ENCODE measurements around the gene PUSL1. TPM values are rescaled to one million over a fixed set of nuclear protein-coding genes. Genes with fewer than 3 reads are reported as not detected.
A peak's percentile ranks its signal among the peaks of the same experiment; 100 is the strongest.

PUSL1 gene
- total and polyA plus RNA-seq, 2 of the 13 experiments (the other 11 are each of a cell fraction or from before 2014, with no cell fraction given) = 8.3 to 22.2 TPM

DNA sequence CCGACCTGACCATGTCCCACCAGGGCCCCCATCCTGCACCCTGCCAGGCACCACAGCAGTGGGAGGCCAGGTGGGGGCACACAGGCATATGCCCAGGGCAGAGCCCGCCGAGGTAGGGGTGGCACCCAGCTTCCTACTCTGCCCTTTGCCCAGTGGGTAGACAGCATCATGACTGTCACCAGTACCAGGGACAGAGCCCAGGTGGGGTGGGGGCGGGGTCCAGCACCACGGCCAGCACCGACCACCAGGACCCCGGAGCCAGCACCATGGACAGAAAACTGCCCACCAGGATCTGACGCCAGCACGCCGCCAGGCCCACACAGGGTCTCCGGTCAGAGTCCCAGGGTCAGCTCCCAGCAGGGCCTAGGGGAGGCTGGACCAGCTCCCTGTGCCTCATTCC lies 26.4 kb downstream of the PUSL1 start (continued):
- TF ChIP-seq ZKSCAN8 (CRISPR knock-in tag; IDR thresholded peaks at IDR 0.05; ENCODE audit: borderline replicate concordance) = no peak
- TF ChIP-seq HDAC2 (CRISPR knock-in tag; IDR thresholded peaks at IDR 0.05) = 0 out of 2 replicates have a peak, but pooled peaks have one; percentile 40
- TF ChIP-seq ZNF367 (CRISPR knock-in tag; IDR thresholded peaks at IDR 0.05; ENCODE audit: borderline replicate concordance) = no peak; the same call in 1 of the 2 replicates
- no peak for TF ChIP-seq MAFG (CRISPR knock-in tag; IDR thresholded peaks at IDR 0.05)
- no peak for TF ChIP-seq HNRNPK (IDR thresholded peaks at IDR 0.05; ENCODE audit: low read depth, low read length, poor library complexity, severe bottlenecking)
- no peak for TF ChIP-seq MLLT10 (CRISPR knock-in tag; IDR thresholded peaks at IDR 0.05)
- TF ChIP-seq, protein P1, sequence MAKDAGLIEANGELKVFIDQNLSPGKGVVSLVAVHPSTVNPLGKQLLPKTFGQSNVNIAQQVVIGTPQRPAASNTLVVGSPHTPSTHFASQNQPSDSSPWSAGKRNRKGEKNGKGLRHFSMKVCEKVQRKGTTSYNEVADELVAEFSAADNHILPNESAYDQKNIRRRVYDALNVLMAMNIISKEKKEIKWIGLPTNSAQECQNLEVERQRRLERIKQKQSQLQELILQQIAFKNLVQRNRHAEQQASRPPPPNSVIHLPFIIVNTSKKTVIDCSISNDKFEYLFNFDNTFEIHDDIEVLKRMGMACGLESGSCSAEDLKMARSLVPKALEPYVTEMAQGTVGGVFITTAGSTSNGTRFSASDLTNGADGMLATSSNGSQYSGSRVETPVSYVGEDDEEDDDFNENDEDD (CRISPR knock-in tag; IDR thresholded peaks at IDR 0.05; ENCODE audit: borderline replicate concordance) = no peak
- no peak for TF ChIP-seq PPARG (CRISPR knock-in tag; conservative IDR thresholded peaks at IDR 0.05)
- TF ChIP-seq ZNF773 (CRISPR knock-in tag; IDR thresholded peaks at IDR 0.05; ENCODE audit: borderline replicate concordance) = peak; percentile 70; the same call in 1 of the 2 replicates
- TF ChIP-seq, protein P2, sequence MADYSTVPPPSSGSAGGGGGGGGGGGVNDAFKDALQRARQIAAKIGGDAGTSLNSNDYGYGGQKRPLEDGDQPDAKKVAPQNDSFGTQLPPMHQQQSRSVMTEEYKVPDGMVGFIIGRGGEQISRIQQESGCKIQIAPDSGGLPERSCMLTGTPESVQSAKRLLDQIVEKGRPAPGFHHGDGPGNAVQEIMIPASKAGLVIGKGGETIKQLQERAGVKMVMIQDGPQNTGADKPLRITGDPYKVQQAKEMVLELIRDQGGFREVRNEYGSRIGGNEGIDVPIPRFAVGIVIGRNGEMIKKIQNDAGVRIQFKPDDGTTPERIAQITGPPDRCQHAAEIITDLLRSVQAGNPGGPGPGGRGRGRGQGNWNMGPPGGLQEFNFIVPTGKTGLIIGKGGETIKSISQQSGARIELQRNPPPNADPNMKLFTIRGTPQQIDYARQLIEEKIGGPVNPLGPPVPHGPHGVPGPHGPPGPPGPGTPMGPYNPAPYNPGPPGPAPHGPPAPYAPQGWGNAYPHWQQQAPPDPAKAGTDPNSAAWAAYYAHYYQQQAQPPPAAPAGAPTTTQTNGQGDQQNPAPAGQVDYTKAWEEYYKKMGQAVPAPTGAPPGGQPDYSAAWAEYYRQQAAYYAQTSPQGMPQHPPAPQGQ (CRISPR knock-in tag; IDR thresholded peaks at IDR 0.05; ENCODE audit: borderline replicate concordance) = no peak
- 0 out of 2 replicates have a peak, but pooled peaks have one; percentile 34 for TF ChIP-seq KLF15 (CRISPR knock-in tag; IDR thresholded peaks at IDR 0.05; ENCODE audit: borderline replicate concordance)
- TF ChIP-seq, protein P3, sequence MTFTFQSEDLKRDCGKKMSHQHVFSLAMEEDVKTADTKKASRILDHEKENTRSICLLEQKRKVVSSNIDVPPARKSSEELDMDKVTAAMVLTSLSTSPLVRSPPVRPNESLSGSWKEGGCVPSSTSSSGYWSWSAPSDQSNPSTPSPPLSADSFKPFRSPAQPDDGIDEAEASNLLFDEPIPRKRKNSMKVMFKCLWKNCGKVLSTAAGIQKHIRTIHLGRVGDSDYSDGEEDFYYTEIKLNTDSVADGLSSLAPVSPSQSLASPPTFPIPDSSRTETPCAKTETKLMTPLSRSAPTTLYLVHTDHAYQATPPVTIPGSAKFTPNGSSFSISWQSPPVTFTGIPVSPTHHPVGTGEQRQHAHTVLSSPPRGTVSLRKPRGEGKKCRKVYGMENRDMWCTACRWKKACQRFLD (CRISPR knock-in tag; IDR thresholded peaks at IDR 0.05; ENCODE audit: borderline replicate concordance) = no peak
- TF ChIP-seq DR1 (CRISPR knock-in tag; IDR thresholded peaks at IDR 0.05) = peak; percentile 44; the same call in 1 of the 2 replicates
- no peak for TF ChIP-seq CBX1 (IDR thresholded peaks at IDR 0.05; ENCODE audit: low read depth)
- TF ChIP-seq HDAC1 (CRISPR knock-in tag; IDR thresholded peaks at IDR 0.05) = peak; percentile 37; the same call in 1 of the 2 replicates
- no peak for TF ChIP-seq SRSF4 (IDR thresholded peaks at IDR 0.05; ENCODE audit: low read depth, low read length, poor library complexity, severe bottlenecking)
- TF ChIP-seq, protein P4, sequence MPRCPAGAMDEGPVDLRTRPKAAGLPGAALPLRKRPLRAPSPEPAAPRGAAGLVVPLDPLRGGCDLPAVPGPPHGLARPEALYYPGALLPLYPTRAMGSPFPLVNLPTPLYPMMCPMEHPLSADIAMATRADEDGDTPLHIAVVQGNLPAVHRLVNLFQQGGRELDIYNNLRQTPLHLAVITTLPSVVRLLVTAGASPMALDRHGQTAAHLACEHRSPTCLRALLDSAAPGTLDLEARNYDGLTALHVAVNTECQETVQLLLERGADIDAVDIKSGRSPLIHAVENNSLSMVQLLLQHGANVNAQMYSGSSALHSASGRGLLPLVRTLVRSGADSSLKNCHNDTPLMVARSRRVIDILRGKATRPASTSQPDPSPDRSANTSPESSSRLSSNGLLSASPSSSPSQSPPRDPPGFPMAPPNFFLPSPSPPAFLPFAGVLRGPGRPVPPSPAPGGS (CRISPR knock-in tag; IDR thresholded peaks at IDR 0.05) = no peak
- peak; percentile 42; the same call in 1 of the 2 replicates for TF ChIP-seq AHDC1 (CRISPR knock-in tag; IDR thresholded peaks at IDR 0.05; ENCODE audit: borderline replicate concordance)

All from HepG2 (cell line).